ENCODE data around the gene TRIM10.

DNA sequence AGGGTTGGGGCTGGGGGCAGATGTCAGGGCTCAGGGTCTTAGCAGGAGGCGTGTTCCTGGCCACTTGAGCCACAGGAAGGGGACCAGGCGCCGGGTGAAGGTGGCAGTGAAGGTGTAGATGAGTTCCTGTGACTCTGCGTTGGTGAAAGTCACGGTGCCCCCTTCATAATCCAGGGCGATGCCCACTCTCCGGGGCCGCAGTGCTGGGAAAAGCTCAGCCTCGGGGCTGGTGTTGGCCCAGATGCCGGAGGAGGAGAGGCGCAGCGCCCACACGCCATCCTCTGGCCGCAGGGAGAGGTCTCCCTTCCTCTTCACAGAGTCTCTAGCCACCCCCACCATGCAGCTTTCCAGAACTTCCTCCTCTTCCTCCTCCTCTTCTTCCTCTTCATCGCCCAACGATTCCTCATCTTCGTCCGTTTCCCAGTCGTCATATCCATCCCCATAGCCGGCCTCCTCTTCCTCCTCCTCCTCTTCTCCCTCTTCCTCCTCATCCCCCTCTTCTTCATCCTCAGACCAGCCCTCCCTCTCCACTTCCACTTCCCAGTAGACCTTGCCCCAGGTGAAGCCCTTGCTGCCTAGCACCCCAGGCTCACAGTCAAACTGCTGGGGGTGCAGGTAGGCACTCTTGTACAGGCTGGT lies 25.0 kb upstream of the TRIM10 start:
- TF ChIP-seq, protein P1, sequence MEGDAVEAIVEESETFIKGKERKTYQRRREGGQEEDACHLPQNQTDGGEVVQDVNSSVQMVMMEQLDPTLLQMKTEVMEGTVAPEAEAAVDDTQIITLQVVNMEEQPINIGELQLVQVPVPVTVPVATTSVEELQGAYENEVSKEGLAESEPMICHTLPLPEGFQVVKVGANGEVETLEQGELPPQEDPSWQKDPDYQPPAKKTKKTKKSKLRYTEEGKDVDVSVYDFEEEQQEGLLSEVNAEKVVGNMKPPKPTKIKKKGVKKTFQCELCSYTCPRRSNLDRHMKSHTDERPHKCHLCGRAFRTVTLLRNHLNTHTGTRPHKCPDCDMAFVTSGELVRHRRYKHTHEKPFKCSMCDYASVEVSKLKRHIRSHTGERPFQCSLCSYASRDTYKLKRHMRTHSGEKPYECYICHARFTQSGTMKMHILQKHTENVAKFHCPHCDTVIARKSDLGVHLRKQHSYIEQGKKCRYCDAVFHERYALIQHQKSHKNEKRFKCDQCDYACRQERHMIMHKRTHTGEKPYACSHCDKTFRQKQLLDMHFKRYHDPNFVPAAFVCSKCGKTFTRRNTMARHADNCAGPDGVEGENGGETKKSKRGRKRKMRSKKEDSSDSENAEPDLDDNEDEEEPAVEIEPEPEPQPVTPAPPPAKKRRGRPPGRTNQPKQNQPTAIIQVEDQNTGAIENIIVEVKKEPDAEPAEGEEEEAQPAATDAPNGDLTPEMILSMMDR (conservative IDR thresholded peaks at IDR 0.05; ENCODE audit: low read length) = no peak
- no peak for TF ChIP-seq EZH2phosphoT487 (IDR thresholded peaks at IDR 0.05; ENCODE audit: borderline replicate concordance)
